GM21825 (cell line): ENCODE measurements around the gene ANO9.
A peak's percentile ranks its signal among the peaks of the same experiment; 100 is the strongest.
"Not testable (repeated sequence)": the region's sequence is repeated elsewhere in the genome, so short reads cannot be mapped to it uniquely, and the experiment has no call there.

Experiments used
- ATAC-seq: cut with Tn5 transposase; IDR thresholded peaks from one replicate; pipeline ENCODE4 v1.9.1; 2021; ENCODE audit warnings: mild to moderate bottlenecking, moderate library complexity; ENCODE audit not compliant: unreplicated experiment

Gene ANO9

DNA sequence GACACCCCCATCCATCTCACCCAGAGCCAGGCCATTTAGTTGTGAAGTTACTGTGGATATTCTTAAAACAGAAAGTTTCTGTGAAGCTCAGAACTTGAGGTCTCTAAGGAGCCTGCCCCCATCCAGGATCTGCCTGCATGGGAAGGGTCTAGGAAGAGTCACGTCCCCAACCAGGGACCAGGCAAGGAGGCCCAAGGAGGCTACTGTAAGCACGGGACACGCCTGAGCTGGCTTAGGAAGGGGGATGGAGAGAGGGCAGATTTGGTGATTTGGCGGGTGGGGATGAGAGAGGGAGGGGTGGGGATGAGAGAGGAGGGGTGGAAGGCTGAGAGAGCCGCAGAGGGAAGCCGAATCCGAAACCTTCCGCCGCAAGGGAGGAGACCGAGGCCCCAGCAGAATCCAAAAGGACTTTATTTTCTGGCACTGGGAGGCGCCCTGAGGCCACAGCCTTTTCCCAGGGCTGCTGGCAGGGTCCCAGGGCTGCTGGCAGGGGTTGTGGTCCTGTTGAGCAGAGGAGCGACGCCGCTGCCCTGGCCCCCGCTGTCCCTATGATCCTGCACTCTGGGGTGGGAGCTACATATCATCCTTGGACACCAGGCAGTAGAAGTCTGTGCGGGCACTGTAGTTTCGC, 36.4 kb downstream of the ANO9 start:
- ATAC-seq, result no peak

- ATAC-seq, result no peak
Measured at GRCh38 chr11:404551-405264, 37.1 kb downstream of the ANO9 start.

GRCh38 chr11:403761-404431, 37.9 kb downstream of the ANO9 start:
- ATAC-seq, result no peak

DNA sequence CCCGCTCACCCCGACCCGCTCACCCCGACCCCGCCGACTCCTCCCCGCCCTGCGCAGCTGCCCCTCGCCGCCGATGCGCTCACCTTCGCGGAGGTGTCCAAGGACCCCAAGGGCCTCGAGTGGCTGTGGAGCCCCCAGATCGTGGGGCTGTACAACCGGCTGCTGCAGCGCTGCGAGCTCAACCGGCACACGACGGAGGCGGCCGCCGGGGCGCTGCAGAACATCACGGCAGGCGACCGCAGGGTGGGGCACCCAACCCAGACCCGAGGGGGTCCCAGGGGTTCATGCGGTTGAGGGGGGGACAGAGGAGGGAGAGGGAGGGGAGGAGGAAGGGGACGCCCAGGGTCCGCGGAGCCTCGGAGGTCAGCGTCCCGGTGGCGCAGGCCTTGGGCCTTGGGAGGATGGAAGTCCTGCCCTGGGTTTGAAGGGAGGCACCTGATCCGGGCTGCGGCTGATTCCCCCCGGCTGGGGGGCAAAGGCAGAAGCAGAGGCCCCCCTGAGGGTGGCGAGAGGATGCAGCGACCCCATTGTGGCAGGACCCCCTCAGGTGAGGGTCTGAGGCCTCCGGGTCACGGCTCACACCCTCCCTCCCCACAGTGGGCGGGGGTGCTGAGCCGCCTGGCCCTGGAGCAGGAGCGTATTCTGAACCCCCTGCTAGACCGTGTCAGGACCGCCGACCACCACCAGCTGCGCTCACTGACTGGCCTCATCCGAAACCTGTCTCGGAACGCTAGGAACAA, 38.6 kb downstream of the ANO9 start:
- no peak for ATAC-seq

- ATAC-seq, result not testable (repeated sequence)
Measured at GRCh38 chr11:401196-401595, 40.6 kb downstream of the ANO9 start.

- ATAC-seq, result no peak
Measured at GRCh38 chr11:400241-400689, 41.5 kb downstream of the ANO9 start.

DNA sequence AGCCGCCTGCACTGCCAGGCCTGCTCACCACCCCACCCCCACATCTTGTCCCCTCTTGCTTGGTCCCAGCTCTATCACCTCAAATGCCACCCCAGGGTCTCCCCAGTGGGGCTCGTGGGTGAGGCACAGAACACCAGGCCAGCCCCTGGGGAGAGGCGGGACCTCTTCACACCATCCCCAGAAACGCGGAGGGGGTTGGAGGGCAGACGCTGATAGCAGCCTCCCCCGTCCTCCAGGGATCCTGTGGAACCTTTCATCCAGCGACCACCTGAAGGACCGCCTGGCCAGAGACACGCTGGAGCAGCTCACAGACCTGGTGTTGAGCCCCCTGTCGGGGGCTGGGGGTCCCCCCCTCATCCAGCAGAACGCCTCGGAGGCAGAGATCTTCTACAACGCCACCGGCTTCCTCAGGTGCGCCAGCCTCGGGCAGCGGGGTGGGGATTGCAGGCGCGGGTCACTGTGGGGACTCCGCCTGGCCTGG, 42.0 kb downstream of the ANO9 start:
- no peak for ATAC-seq

DNA sequence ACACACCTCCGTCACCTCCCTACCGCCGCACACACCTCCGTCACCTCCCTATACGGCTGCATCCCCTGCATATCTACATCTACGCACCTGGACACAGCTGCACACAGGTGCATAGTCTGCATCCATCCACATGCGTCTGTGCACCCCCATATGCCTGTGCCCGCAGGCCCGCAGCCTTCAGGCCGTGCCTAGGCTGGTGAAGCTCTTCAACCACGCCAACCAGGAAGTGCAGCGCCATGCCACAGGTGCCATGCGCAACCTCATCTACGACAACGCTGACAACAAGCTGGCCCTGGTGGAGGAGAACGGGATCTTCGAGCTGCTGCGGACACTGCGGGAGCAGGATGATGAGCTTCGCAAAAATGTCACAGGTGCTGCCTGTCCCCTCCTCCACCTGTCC, 43.0 kb downstream of the ANO9 start:
- no peak for ATAC-seq

- peak; percentile 61 for ATAC-seq
Measured at GRCh38 chr11:396948-397548, 44.8 kb downstream of the ANO9 start.

DNA sequence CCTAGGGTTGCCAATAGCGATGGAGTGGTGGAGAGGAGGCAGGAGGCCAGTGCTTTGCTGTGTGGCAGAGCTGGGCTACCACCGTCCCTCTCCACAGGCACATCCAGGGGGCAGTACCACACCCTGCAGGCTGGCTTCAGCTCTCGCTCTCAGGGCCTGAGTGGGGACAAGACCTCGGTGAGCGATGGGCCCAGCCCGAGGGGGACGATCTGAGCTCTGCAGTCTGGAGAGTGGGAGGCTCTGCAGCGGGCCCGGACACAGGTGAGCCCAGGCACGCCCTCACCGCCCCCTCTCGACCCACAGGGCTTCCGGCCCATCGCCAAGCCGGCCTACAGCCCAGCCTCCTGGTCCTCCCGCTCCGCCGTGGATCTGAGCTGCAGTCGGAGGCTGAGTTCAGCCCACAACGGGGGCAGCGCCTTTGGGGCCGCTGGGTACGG, 45.3 kb downstream of the ANO9 start:
- peak; percentile 20 for ATAC-seq

DNA sequence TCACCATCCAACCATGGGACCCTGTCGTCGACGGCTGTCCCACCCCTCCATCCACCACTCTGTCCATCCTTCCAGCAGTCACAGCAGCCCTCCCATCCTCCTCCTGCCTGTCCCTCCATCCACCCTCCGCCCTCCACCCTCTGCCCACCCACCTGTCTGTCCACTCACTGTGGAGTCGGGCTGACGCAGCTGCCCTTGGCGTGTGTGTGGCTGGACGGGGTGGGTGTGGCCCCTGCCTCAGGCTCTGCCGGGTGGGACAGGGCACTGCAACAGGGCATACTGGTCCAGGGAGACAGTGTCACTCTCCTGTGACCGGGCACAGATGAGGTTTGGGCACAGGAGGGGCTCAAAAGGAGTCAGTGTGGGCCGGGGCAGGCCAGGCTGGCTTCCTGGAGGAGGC, 45.9 kb downstream of the ANO9 start:
- ATAC-seq, result no peak

- no peak for ATAC-seq
Measured at GRCh38 chr11:394858-395655, 46.8 kb downstream of the ANO9 start.

DNA sequence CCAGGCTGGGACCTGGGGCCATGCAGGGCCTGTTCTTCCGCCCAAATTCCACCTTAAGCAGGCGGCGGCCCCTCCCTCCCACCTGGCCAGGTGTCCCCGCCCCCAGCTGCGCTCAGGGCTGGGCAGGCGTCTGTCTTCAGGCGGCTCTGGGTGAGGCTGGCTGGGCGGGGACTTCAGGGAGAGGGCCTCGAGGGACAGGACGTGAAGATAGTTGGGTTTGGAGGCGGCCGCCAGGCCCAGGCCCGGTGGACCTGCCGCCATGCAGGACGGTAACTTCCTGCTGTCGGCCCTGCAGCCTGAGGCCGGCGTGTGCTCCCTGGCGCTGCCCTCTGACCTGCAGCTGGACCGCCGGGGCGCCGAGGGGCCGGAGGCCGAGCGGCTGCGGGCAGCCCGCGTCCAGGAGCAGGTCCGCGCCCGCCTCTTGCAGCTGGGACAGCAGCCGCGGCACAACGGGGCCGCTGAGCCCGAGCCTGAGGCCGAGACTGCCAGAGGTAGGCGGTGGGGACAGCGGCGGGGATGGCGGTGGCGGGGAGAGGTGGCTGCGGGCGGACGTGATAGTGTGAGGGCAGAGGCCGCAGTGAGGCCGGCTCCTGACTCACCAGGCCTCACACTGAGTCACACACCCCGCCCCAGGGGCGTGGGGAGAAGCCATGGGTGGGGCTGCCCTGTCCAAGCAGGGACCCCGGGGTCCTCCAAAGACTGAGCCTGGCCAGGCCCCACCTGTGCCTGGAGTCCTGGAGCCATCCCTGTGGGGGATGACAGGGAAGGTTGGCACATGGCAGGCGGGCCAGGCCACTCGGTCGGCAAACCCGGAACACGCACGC, 47.6 kb downstream of the ANO9 start, which contains the start of gene PKP3:
Gene PKP3 (plus strand): TSS at position 176 of the 824 bp plus-strand sequence. CDS start 84 bp downstream, at position 260.
- ATAC-seq, result no peak

- no peak for ATAC-seq
Measured at GRCh38 chr11:393219-394033, 48.4 kb downstream of the ANO9 start.

DNA sequence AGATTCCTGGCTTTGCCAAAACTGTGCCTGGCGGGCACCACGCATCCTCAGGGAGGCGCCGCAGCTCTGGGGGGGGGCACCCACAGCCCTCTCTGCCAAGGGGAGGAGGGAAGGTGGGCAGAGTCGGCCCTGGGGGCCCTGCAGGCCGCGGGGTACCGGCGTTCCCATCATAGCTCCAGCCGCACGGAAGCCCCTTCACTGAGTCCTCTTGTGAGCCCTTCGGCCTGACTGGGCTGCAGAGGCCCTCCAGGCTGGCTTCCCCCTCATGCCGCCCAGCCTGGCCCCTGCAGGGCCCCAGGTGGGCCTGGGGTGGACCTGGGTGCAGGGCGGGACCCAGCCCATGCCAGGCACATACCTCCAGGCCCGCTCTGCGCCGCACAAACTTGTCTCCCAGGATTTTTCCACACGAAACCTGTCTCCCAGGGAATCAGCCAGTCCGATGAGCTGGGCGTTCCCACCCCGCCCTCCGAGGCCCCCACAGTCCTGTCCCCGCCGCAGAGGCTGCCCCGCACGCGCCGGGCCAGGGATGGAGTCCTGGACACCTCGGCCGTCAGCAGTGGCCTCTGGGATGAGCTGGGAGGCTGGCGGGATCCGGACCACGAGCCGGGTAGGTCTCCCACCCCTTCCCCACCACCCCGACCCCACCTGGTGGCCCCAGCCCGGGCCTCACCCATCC, 49.6 kb downstream of the ANO9 start:
- no peak for ATAC-seq

DNA sequence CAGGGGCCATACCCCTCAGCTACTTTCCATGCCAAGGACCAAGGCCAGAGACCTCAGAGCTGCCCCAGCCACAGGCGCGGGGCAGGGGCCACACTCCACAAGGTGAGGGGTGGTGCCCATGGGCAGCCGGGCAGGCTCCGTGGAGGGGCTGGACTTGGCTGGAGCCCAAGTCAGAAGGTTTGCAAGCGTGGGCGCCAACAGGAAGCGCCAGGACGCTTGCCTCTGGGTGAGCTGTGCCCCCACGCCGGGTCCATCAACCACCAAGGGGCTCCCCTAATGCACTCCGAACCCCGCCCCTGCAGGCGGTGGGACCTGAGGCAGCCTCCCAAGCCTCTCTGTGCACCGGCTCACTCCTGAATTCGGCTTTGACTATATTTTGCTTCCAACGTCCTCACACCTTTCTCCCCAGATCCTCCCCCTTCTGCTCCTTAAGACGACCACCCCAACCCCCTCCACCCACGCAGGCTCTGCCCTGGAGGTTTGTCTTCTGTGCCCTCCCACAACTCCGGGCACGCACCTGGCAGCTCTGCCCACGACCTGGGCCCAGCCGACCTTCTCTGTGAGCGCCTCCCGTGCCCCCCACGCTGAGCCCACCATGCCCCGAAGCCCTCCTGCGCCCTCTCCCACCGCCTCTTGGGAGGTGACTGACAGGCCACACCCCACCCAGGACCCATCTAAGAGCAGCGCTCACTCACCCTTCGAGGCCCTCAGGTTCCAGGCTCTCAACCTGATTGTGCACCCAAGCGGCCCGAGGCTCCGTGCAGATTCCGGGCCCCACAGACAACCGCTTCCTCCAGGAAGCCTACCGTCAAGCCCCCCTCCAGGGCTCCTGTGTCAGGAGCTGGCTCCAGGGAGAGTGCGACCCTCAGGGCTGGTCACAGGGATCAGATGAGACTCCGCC, 50.4 kb downstream of the ANO9 start:
- no peak for ATAC-seq

DNA sequence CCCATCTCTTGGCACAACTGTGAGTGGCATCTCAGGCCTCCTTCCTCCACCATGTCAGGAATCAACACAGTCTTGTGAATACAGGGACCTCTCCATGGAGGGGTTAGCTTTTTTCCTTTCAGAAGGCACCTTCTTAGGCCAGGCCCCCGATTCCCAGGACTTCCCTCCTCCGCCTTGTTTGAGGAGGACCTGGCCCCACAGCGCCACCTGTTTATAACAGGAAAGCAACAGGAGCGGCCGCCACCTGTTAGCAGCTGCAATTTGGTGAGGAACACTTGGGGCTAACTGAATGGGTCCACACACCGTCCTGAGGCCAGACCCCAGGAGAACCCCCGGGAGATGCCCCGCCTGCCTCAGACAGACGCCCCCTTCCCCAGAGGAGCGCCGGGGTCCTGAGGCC, 51.6 kb downstream of the ANO9 start:
- ATAC-seq, result no peak
